ENCODE results near the gene FNDC3B. TPM values are rescaled to one million over a fixed set of nuclear protein-coding genes. Genes with fewer than 3 reads are reported as not detected.
A peak's percentile ranks its signal among the peaks of the same experiment; 100 is the strongest.

Gene FNDC3B
- total RNA-seq, 1 donor from 2014 or later: 204 TPM

- Mint-ChIP-seq H3K9me3 (ENCODE audit: unreplicated experiment) (no peaks in the 10 kb centered on the region), H3K4me1 (ENCODE audit: unreplicated experiment) (peaks cover 51% of the 10 kb centered on the region), H3K27ac (ENCODE audit: unreplicated experiment) (no peak overlapping the region), H3K4me3 (ENCODE audit: unreplicated experiment) (no peak overlapping the region), H3K27me3 (ENCODE audit: unreplicated experiment) (no peaks in the 10 kb centered on the region), H3K36me3 (ENCODE audit: low read depth, unreplicated experiment) (peaks cover 10% of the 10 kb centered on the region)
- no peak for DNase-seq (ENCODE audit: low spot score)
- no peak for TF ChIP-seq CTCF (IDR thresholded peaks at IDR 0.05; ENCODE audit: unreplicated experiment)
These were observed 127.5 kb downstream of the FNDC3B start for GRCh38 chr3:172166890-172167289.

GRCh38 chr3:172167892-172168648 is 128.7 kb downstream of the FNDC3B start:
- Mint-ChIP-seq H3K4me1 (ENCODE audit: unreplicated experiment) (peaks cover 56% of the 10 kb centered on the region), H3K27ac (ENCODE audit: unreplicated experiment) (peak overlapping the region; percentile 68), H3K9me3 (ENCODE audit: unreplicated experiment) (no peaks in the 10 kb centered on the region), H3K4me3 (ENCODE audit: unreplicated experiment) (no peak overlapping the region), H3K27me3 (ENCODE audit: unreplicated experiment) (no peaks in the 10 kb centered on the region), H3K36me3 (ENCODE audit: low read depth, unreplicated experiment) (peaks cover 10% of the 10 kb centered on the region)
- TF ChIP-seq CTCF (IDR thresholded peaks at IDR 0.05; ENCODE audit: unreplicated experiment): no peak
- DNase-seq (ENCODE audit: low spot score): no peak

GRCh38 chr3:172170073-172170709 is 130.8 kb downstream of the FNDC3B start:
- Mint-ChIP-seq H3K27ac (ENCODE audit: unreplicated experiment) (peak overlapping the region; percentile 53), H3K4me1 (ENCODE audit: unreplicated experiment) (peaks cover 68% of the 10 kb centered on the region), H3K9me3 (ENCODE audit: unreplicated experiment) (no peaks in the 10 kb centered on the region), H3K27me3 (ENCODE audit: unreplicated experiment) (peaks cover 1% of the 10 kb centered on the region), H3K36me3 (ENCODE audit: low read depth, unreplicated experiment) (peaks cover 10% of the 10 kb centered on the region), H3K4me3 (ENCODE audit: unreplicated experiment) (no peak overlapping the region)
- no peak for DNase-seq (ENCODE audit: low spot score)
- TF ChIP-seq CTCF (IDR thresholded peaks at IDR 0.05; ENCODE audit: unreplicated experiment): no peak

GRCh38 chr3:172170841-172171240 is 131.5 kb downstream of the FNDC3B start:
- no peak overlapping the region for H3K4me3 Mint-ChIP-seq (ENCODE audit: unreplicated experiment)
- peaks cover 10% of the 10 kb centered on the region for H3K36me3 Mint-ChIP-seq (ENCODE audit: low read depth, unreplicated experiment)
- H3K9me3 Mint-ChIP-seq (ENCODE audit: unreplicated experiment): no peaks in the 10 kb centered on the region
- peak overlapping the region; percentile 75 for H3K27ac Mint-ChIP-seq (ENCODE audit: unreplicated experiment)
- peaks cover 75% of the 10 kb centered on the region for H3K4me1 Mint-ChIP-seq (ENCODE audit: unreplicated experiment)
- H3K27me3 Mint-ChIP-seq (ENCODE audit: unreplicated experiment): peaks cover 4% of the 10 kb centered on the region
- no peak for TF ChIP-seq CTCF (IDR thresholded peaks at IDR 0.05; ENCODE audit: unreplicated experiment)
- DNase-seq (ENCODE audit: low spot score): no peak

Data from endothelial cell (in vitro differentiated cells).